Fibroblast of lung (primary cell): ENCODE results near the gene LDLRAD3. TPM values are rescaled to one million over a fixed set of nuclear protein-coding genes. Genes with fewer than 3 reads are reported as not detected.

Source experiments
- DNase-seq, 2 donors: peaks; one replicate each; pipeline versions ENCODE4 v3.0.0 to v3.0.0-alpha.2; 2010; ENCODE audit warnings: low read depth in 2 of 2
- H2AFZ ChIP-seq: 2 replicates; pipeline ENCODE4 v1.5.1; 2012; ENCODE audit warnings: low read length, control low read depth, inconsistent platforms
- H3K27ac ChIP-seq: 2 replicates; pipeline ENCODE4 v1.5.1; 2011; ENCODE audit warnings: low read length, control low read depth; ENCODE audit not compliant: insufficient read depth
- H3K27me3 ChIP-seq: 2 replicates; pipeline ENCODE4 v1.5.1; 2011; ENCODE audit warnings: mild to moderate bottlenecking, low read length; ENCODE audit not compliant: control insufficient read depth, insufficient read depth
- H3K36me3 ChIP-seq: 2 replicates; pipeline ENCODE4 v1.5.1; 2011; ENCODE audit warnings: low read length; ENCODE audit not compliant: control insufficient read depth, insufficient read depth
- H3K4me1 ChIP-seq: 2 replicates; pipeline ENCODE4 v1.5.1; 2011; ENCODE audit warnings: low read length; ENCODE audit not compliant: control insufficient read depth, insufficient read depth; ENCODE audit errors: extremely low read depth
- H3K4me2 ChIP-seq: 2 replicates; pipeline ENCODE4 v1.5.1; 2011; ENCODE audit warnings: low read length, control low read depth; ENCODE audit not compliant: insufficient read depth; ENCODE audit errors: extremely low read depth
- H3K4me3 ChIP-seq, 4 experiments: fragments of 200-600 bp in 1 of 4; sonication (generic) in 1 of 4; replicated peaks in 1 of 4; 2 replicates each; pipeline ENCODE4 v1.5.1; 2011 to 2016; ENCODE audit warnings: low read length in 4 of 4, low read depth in 3 of 4, mild to moderate bottlenecking in 3 of 4, control low read depth in 2 of 4, inconsistent platforms in 1 of 4, mixed read lengths in 1 of 4; ENCODE audit not compliant: insufficient read depth in 1 of 4; ENCODE audit errors: control extremely low read depth in 1 of 4
- H3K79me2 ChIP-seq: 2 replicates; pipeline ENCODE4 v1.5.1; 2012; ENCODE audit warnings: mild to moderate bottlenecking, low read length, inconsistent platforms; ENCODE audit not compliant: control insufficient read depth, insufficient read depth
- H3K9ac ChIP-seq: 2 replicates; pipeline ENCODE4 v1.5.1; 2011; ENCODE audit warnings: mild to moderate bottlenecking, low read length, control low read depth; ENCODE audit not compliant: insufficient read depth
- H3K9me3 ChIP-seq: 2 replicates; pipeline ENCODE4 v1.5.1; 2012; ENCODE audit warnings: low read depth, low read length; ENCODE audit not compliant: control insufficient read depth, insufficient read depth
- H4K20me1 ChIP-seq: 2 replicates; pipeline ENCODE4 v1.5.1; 2011; ENCODE audit warnings: low read length; ENCODE audit not compliant: control insufficient read depth, insufficient read depth; ENCODE audit errors: extremely low read depth
- CTCF ChIP-seq, 2 donors: IDR thresholded peaks in 1 of 2; conservative IDR thresholded peaks in 1 of 2; 1 replicate in 1 of 2; 2 replicates in 1 of 2; pipeline ENCODE4 v1.5.1; 2011 to 2012; ENCODE audit warnings: low read length in 2 of 2, control low read depth in 1 of 2, inconsistent platforms in 1 of 2, low read depth in 1 of 2, mild to moderate bottlenecking in 1 of 2
- EZH2 ChIP-seq: IDR thresholded peaks from 2 replicates; pipeline ENCODE4 v1.5.1; 2012; ENCODE audit warnings: low read length, control low read depth, mild to moderate bottlenecking; ENCODE audit errors: missing control alignments
- polyA plus RNA-seq, 2 donors: library from polyadenylated mRNA; depleted of rRNA in 1 of 2; stranded (reverse) in 1 of 2; unstranded in 1 of 2; fragments of >200 nt; gene quantifications; 2 replicates each; pipeline ENCODE4 v1.2.1, GENCODE V29; 2011 to 2012; ENCODE audit warnings: missing spikeins in 1 of 2
- total RNA-seq: library from RNA; depleted of rRNA; stranded (reverse); fragments of >200 nt; gene quantifications from 2 replicates; pipeline ENCODE4 v1.2.1, GENCODE V29; 2014

The LDLRAD3 gene
- total and polyA plus RNA-seq, 2 donors (not counting 1 experiment from before 2014, with no cell fraction given) = 3.8 to 7.8 TPM

GRCh38 chr11:35912883-35913624, 30.8 kb upstream of the LDLRAD3 start:
- Histone ChIP-seq H3K79me2 (no peaks in the 10 kb centered on the region), H3K4me3 (no peak overlapping the region), H3K4me2 (no peak overlapping the region), H3K9me3 (no peaks in the 10 kb centered on the region), H3K36me3 (no peaks in the 10 kb centered on the region), H4K20me1 (no peaks in the 10 kb centered on the region), H3K4me1 (no peaks in the 10 kb centered on the region), H3K27ac (no peak overlapping the region), H2AFZ (no peak overlapping the region), H3K27me3 (no peaks in the 10 kb centered on the region), H3K9ac (no peak overlapping the region)
- no peak for DNase-seq
- TF ChIP-seq CTCF (conservative IDR thresholded peaks at IDR 0.05 in 1 of 2, IDR thresholded peaks at IDR 0.05 in 1 of 2; ENCODE audit: low read depth in 1 of 2, low read length in 2 of 2) (no peak), EZH2 (no peak)

GRCh38 chr11:35914816-35915215, 29.0 kb upstream of the LDLRAD3 start:
- no peaks in the 10 kb centered on the region for H3K4me1 ChIP-seq
- H3K27me3 ChIP-seq = no peaks in the 10 kb centered on the region
- H4K20me1 ChIP-seq = no peaks in the 10 kb centered on the region
- DNase-seq = no peak
- no peak for TF ChIP-seq CTCF (conservative IDR thresholded peaks at IDR 0.05 in 1 of 2, IDR thresholded peaks at IDR 0.05 in 1 of 2; ENCODE audit: low read depth in 1 of 2, low read length in 2 of 2)
- TF ChIP-seq EZH2 = no peak
- no peak overlapping the region for H3K9ac ChIP-seq
- H3K4me3 ChIP-seq = no peak overlapping the region
- H3K36me3 ChIP-seq = no peaks in the 10 kb centered on the region
- H2AFZ ChIP-seq = no peak overlapping the region
- no peaks in the 10 kb centered on the region for H3K79me2 ChIP-seq
- H3K27ac ChIP-seq = no peak overlapping the region
- no peak overlapping the region for H3K4me2 ChIP-seq
- H3K9me3 ChIP-seq = no peaks in the 10 kb centered on the region

GRCh38 chr11:35916270-35916669, 27.6 kb upstream of the LDLRAD3 start:
- Histone ChIP-seq H3K79me2 (no peaks in the 10 kb centered on the region), H2AFZ (no peak overlapping the region), H3K27me3 (no peaks in the 10 kb centered on the region), H3K4me2 (no peak overlapping the region), H3K9me3 (no peaks in the 10 kb centered on the region), H3K27ac (no peak overlapping the region), H3K4me3 (no peak overlapping the region), H4K20me1 (no peaks in the 10 kb centered on the region), H3K9ac (no peak overlapping the region), H3K4me1 (no peaks in the 10 kb centered on the region), H3K36me3 (no peaks in the 10 kb centered on the region)
- DNase-seq = no peak
- TF ChIP-seq CTCF (conservative IDR thresholded peaks at IDR 0.05 in 1 of 2, IDR thresholded peaks at IDR 0.05 in 1 of 2; ENCODE audit: low read depth in 1 of 2, low read length in 2 of 2) = no peak
- TF ChIP-seq EZH2 = no peak
